Measurements from ENCODE around the gene CYLD.

The CYLD gene

DNA sequence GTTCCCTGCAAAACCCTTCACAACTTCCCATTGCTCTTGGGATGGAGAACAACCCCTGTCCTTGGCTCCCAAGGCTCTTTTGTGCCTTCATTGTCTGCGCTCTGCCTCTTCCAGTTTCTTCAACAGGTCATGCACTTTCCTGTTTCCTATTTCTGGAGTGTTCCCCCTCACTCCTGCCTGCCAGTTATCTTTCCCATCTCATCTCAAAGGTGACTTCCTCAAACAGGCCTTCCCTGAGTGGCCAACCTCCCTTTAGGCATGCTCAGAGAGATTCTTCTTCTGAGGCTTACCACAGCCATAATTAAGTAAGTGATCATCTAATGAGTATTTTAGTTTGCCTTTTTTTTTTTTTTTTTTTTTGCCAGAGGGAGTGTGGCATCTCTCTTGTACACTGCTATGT lies 2.9 kb upstream of the CYLD start:
- no peak for DNase-seq (ENCODE audit: low read depth in 2 of 2)

DNA sequence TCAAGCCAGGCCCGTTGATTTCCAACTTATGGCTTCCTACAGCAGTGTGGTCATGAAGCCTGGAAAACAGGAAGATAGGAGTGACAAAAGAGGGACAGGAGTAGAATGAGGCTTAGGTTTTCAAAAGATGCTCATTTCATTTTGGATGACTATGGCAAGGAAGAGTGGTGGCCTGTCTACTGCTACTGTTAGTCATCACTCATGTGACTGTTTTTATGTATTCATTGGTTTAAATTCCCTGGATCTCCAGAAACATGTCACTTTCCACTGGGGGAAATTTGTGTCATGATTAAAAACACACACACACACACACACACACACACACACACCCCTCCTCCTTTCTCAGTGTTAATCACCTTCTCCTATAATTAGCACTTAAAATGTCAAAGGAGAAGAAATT lies 1.1 kb upstream of the CYLD start:
- no peak for DNase-seq (ENCODE audit: low read depth in 2 of 2)

DNA sequence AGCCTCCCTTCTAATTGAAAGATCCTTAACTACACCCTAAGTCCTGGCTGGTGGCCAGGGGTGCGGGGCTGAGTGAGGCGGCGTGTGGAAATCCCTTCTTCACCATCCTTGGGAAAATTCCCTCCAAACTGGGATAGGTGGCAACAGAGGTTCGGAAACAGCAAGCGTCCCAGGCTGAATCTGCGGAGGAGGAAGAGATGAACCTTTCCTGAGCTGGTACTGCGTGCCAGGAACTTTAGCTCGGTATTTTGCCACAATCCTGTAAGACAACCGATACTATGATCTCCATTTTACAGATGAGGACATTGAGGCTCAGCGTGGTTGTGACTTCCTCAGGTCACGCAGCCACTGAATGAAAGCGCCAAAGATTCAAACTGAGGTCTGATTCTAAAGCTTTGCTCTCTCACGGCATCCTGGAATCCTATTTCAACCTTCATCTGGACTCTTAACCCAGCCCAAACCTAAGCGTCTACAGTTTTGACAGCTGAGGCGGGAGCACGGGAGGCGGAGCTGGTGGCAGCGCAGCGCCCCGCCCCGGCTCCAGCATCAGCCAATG lies 583 bp upstream of the CYLD start:
- DNase-seq (ENCODE audit: low read depth in 2 of 2) = no peak

DNA sequence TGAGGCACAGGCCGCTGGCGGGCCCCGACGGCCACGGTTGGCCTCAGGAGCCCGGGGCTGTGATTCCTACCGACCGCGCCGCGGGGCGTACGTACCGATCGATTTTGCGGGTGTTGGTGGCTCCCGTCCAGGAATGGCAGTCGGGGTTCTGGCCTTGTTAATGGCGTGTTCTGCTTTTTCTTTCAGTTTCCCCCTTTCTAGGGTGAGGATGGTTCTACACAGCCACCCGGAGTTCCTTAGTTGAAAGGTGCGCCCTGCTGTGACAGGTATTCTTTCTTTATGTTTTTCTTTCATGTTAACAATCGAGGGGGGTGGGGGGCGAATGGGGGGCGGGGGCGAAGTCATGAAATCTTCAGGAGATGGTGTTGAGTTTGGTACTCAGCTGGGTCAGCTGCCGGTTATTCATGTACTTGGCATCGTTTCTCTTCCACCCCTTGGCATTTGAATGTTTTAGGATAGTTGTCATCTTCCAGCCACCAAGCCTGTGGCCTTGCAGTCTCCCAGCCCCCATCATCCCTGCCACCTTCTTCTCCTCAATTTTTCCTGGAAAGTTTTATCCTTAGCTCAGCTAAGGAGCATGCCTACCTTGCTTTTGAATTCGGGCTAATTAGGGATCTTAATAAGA lies 802 bp downstream of the CYLD start:
- DNase-seq (ENCODE audit: low read depth in 2 of 2) = no peak

DNA sequence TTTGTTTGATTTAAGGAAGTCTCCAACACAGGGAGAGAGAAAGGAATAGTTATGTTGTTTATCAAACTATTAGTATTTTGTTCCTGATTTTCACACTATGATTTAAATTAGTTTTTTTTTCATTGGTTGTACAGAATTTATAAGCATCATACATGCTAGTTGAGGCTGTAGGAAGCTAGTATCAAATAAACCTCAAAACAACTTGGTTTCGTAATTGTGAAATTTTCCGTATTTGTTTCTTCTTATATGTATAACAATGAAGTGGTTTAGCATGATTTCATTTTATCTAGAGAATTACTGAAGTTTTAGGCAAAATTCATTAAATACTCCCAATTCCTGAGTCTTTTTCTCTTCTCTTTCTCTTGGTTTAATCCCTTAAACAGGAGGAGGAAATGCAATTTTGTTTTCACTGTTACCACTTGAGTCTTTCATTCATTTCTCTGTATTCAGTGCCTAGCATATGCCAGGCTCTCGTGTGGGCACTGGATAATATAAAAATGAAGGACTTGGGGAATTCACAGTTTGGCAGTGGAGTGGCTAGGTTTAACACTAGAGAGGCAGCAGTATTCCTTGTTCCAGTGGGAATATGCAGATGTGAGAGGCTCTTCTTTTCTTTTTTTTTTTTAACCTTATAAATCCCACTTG lies 1.8 kb downstream of the CYLD start:
- DNase-seq (ENCODE audit: low read depth in 2 of 2) = no peak

DNA sequence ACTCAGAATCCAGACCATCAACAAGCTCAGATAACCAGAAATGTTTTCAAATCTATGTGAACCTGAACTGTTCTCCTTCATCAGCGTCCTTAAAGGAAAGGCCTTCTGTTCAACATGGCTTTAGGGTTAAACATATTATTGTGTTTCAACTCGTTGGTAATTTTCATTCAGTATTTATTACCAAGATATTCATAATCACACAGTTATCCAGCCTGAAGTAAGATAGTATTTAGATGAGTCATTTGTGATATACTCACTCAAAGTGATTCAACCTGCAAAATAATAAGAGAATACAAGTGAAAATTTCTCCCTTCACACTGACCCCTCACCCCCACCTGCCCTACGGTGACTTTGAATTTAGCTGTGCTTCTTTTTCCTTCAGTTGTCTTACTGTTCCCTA lies 3.0 kb downstream of the CYLD start:
- no peak for DNase-seq (ENCODE audit: low read depth in 2 of 2)

DNA sequence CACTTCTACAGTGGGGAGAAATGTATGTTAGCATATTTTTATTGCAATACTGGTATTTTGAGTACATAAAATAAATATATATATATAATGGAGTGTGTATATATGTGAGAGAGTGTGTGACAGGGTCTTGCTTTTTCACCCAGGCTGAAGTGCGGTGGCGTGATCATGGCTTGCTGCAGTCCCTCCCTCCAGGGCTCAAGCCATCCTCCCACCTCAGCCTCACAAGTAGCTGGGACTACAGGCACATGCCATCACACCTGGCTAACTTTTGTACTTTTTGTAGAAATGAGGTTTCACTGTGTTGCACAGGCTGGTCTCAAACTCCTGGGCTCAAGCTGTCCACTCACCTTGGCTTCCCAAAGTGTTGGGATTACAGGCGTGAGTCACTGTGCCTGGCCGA lies 4.1 kb downstream of the CYLD start:
- DNase-seq (ENCODE audit: low read depth in 2 of 2) = no peak

DNA sequence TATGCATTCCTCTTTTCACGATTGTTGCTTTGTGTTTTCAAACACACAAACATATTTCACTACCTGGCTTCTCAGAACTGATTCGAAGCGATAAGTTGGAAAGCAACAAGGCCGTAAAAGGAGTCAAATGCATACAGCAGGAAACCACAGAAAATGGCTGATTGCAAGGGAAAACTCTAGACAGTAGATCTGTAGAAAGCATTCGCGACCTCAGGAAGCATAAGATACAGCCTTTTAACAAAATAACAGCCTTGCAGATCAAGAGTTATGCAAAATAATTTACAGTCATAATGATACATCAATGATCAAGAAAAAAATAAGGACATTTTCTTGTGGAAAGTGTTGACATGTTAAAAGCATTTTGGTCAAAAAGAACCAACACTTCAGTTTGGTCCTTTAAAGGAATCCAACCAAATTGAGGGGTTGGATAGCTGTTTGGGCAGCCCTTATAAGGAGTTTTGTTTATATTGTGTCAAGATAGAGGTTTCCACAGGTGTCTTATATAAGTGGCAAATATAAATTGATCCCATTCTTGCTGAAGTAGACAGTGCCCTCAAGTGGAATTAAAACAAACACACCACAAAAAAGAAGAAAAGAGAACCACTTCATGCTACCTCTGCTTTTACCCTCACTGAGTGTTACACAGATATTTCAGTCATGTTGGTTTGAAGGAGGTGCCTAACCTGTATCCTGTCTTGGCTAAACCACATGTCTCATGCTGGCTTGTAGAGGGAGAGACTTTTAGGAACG lies 5.5 kb downstream of the CYLD start:
- DNase-seq (ENCODE audit: low read depth in 2 of 2) = no peak

DNA sequence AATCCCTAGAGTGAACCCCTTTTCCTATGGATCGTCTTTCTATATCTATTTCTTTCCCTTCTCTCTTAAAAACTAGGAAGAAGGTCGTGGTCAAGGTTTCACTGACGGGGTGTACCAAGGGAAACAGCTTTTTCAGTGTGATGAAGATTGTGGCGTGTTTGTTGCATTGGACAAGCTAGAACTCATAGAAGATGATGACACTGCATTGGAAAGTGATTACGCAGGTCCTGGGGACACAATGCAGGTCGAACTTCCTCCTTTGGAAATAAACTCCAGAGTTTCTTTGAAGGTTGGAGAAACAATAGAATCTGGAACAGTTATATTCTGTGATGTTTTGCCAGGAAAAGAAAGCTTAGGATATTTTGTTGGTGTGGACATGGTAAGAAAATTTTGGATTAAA lies 9.6 kb downstream of the CYLD start:
- DNase-seq (ENCODE audit: low read depth in 2 of 2) = no peak

DNA sequence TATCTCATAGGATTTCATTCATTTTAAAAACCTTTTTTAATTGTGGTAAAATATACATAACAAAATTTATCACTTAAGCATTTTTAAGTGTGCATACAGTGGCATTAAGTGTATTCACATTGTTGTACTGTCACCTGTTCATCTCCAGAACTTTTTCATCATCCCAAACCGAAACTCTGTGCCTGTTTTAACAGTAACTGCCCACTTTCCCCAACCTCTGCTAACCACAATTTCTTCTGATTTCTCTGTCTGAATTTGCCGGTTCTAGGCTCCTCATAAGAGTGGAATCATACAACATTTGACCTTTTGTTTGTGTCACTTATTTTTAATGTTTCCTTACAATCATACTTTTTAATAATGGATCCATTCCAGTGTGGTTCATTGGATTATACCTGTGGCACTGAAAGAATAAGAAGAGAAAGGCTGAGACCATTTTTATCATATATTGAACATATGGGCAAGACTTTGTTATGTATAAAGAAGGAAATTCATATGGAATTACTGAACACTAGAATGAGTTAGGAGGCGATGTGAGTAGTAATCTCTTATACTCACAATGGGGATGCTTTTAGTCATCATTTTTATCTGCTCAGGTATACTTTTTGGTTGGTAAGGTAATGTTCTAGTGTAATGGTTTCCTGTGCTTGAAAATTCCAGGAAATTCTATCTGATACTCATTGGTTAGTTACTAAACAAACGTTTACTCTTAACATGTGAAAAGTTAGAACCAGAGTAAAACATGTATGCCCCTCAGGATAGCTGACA lies 10.8 kb downstream of the CYLD start:
- DNase-seq (ENCODE audit: low read depth in 2 of 2) = no peak

DNA sequence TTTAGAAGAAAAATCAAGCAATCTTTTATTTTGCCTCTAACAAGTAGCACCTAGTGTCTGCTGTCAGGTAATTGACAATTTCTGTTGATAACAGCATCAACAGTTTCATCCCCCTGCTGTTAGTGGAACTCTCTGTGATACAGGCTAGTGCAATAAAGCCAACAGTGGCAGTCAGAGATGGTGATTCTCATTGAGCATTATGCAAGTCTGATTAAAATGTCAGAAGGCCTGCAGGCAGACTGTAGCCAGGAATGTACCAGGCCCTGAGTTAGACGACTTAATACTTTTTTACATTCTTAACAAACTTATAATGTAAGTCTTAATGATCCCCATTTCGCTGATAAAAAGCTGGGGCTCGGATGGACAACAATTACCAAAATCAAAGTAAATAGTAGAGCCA lies 14.6 kb downstream of the CYLD start:
- no peak for DNase-seq (ENCODE audit: low read depth in 2 of 2)

DNA sequence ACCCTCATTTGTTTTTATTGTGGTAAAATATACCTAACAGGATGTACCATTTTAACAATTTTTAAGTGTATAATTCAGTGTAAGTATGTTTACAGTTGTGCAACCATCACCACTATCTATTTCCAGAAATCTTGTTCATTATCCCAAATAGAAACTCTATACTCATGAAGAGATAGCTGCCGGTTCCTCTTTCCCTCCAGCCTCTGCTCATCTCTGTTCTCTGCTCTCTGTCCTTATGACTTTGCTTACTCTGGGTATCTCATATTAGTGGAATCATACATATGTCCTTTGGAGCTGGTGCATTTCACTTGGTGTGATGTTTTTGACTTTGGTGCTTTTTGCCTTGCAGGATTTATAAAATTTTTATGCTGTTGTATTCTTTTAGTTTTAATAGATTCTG lies 19.4 kb downstream of the CYLD start:
- DNase-seq (ENCODE audit: low read depth in 2 of 2) = no peak

DNA sequence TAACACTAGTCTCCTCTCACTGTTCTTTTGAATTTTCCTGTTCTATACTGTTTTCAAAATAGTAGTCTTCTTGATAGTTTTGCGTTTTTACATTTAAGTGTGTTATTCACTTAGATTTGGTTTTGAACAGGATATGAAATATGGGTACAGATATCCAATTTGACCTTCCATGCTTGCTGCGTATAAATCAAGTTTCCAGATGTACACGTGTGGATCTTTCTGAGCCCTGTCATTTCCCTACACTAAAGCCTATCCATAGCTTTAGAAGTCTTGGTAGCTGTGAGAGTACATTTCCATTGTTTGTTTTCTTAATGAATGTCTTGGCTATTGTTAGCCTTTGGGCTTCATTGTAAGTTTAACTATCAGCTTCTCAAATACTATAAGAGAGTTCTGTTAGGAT lies 20.4 kb downstream of the CYLD start:
- DNase-seq (ENCODE audit: low read depth in 2 of 2) = no peak

DNA sequence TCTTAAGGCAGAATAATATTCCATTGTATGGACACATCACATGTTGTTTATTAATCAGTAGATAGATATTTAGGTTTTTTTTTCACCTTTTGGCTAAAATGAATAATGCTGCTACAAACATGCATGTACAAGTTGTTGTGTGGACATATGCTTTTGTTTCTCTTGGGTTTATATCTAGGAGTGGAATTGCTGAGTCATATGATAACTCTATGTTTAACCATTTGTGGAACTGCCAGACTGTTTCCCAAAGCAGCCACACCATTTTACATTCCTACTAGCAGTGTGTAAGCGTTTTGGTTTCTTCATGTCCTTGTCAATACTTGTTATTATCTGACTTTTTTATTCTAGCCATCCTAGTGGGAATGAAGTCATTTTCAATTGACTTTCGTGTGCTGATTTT lies 21.3 kb downstream of the CYLD start:
- no peak for DNase-seq (ENCODE audit: low read depth in 2 of 2)

DNA sequence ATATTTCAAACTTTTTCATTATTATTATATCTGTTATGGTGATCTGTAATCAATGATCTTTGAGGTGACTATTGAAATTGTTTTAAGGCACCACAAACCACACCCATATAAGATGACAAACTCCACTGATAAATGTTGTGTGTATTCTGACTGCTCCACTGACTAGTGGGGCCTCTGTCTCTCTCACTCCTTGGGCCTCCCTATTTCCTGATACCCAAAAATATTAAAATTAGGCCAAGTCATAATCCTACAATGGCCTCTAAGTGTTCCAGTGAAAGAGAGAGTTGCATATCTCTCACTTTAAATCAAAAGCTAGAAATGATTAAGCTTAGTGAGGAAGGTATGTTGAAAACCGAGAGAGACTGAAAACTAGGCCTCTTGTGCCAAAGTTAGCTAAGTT lies 23.4 kb downstream of the CYLD start:
- no peak for DNase-seq (ENCODE audit: low read depth in 2 of 2)

DNA sequence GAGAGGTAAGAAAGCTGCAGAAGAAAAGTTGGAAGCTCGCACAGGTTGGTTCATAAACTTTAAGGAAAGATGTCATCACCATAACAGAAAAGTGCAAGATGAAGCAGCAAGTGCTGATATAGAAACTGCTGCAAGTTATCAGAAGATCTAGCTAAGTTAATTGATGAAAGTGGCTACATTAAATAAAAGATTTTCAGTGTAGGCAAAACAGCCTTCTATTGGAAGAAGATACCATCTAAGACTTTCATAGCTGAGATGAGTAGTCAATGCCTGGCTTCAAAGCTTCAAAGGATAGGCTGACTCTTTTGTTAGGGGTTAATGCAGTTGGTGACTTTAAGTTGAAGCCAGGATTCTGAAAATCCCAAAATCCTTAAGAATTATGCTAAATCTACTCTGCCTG lies 24.0 kb downstream of the CYLD start:
- DNase-seq (ENCODE audit: low read depth in 2 of 2) = no peak

DNA sequence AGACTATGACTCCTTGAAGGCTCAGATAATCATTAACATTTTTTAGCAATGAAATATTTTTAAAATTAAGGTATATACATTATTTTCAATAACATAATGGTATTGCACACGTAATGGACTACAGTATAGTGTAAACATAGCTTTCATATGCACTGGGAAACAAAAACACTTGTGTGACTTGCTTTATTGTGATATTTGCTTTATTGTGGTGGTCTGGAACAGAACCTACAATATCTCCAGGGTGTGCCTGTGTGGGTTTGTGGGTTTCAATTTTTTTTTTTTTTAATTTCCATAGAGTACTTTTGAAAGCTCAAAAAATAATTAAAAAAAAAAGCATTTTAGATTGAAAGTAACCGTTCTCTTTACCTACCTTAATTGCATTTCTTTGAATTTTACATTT lies 25.3 kb downstream of the CYLD start:
- DNase-seq (ENCODE audit: low read depth in 2 of 2) = no peak

DNA sequence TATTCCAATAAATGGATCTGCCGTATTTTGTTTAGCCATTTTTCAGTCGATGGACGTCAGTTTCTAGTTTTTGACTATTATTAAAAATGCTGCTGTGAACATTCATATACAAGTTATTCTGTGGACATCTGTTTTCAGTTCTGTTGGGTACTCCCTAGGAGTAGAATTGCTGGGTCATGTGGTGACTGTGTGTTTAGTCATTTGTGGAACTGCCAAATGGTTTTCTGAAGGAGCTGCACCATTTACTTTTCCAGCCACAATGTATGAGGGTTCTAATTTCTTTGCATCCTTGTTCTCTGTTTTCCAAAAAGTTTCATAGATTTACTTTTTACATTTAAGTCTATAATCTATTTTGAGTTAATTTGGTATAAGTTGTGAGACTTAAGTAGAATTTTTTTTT lies 29.5 kb downstream of the CYLD start:
- DNase-seq (ENCODE audit: low read depth in 2 of 2) = no peak

DNA sequence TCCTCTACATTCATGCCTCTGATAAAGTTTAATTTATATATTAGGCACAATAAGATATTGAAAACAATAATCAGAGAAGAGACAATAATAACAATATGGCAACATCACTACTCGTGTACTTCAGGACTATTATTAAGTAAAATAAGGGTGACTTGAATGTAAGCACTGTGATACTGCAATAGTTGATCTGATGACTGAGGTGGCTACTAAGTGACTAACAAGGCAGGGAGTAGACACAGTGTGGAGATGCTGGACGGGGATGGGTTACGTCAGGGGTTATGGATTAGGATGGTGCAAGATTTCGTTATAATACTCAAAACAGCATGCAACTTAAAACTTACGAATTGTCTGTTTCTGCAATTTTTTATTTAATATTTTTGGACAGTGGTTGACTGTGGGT lies 32.5 kb downstream of the CYLD start:
- DNase-seq (ENCODE audit: low read depth in 2 of 2) = no peak

DNA sequence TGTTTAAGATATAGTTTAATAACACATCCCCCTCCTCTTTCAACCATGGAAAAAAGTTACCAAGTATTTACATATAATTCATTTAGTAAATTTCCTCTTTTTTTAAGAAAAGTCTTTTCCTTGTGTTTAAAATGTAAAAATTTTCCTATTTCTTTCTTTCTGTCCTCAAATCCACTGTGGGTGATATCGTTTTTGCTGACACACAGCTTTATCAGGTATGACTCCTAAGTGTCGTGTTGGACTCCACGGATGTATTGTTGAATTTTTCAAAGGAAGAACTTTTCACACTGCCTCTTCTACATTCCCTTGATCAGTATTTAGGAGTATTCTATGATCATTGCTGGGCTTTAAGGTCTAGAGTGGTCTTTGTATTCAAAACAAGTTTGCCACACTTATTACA lies 33.1 kb downstream of the CYLD start:
- DNase-seq (ENCODE audit: low read depth in 2 of 2) = no peak

DNA sequence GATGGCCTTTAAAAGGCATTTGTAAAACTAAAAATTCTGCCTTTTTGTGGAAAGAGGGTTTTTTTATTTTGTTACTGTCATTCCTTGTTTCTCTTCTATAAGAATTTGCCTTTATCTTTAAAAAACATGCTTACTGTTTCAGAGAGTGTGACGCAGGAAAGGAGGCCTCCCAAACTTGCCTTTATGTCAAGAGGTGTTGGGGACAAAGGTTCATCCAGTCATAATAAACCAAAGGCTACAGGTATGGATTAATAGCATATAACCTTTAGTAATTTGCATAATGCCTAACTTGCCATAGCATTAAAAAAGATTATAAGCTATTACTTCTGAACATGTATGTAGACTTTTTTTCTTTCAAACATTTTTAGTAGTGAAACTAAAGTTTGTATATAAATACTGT lies 34.2 kb downstream of the CYLD start:
- no peak for DNase-seq (ENCODE audit: low read depth in 2 of 2)
